Stomach (tissue), 9 donors: Measurements from ENCODE around the gene TBX10. TPM values are rescaled to one million over a fixed set of nuclear protein-coding genes. Genes with fewer than 3 reads are reported as not detected.
"Not testable (repeated sequence)": the region's sequence is repeated elsewhere in the genome, so short reads cannot be mapped to it uniquely, and the experiment has no call there.

ENCODE experiments used
- DNase-seq, 2 donors: peaks; one replicate each; pipeline versions ENCODE4 v3.0.0 to v3.0.0-alpha.2; 2013 to 2019
- H3K27ac ChIP-seq, 5 donors: fragments of 200-600 bp in 4 of 5; sonication (generic) in 4 of 5; one replicate each; pipeline ENCODE4 v1.5.1; 2013 to 2019; ENCODE audit warnings: mild to moderate bottlenecking in 1 of 5, moderate library complexity in 1 of 5
- H3K27me3 ChIP-seq, 3 donors: fragments of 200-600 bp; sonication (generic); one replicate each; pipeline ENCODE4 v1.5.1; 2017 to 2019; ENCODE audit warnings: mixed run types in 1 of 3
- H3K36me3 ChIP-seq, 4 donors: fragments of 200-600 bp; sonication (generic); 1 replicate in 3 of 4; 2 replicates in 1 of 4; pipeline ENCODE4 v1.5.1; 2016 to 2019
- H3K4me1 ChIP-seq, 4 donors: fragments of 200-600 bp; sonication (generic); one replicate each; pipeline ENCODE4 v1.5.1; 2016 to 2019
- H3K4me3 ChIP-seq, 4 donors: fragments of 200-600 bp; sonication (generic) in 3 of 4; one replicate each; pipeline ENCODE4 v1.5.1; 2016 to 2019; ENCODE audit warnings: mild to moderate bottlenecking in 1 of 4
- H3K9me3 ChIP-seq, 4 donors: fragments of 200-600 bp; sonication (generic); one replicate each; pipeline ENCODE4 v1.5.1; 2016 to 2019
- EP300 ChIP-seq: sonication (generic); formaldehyde crosslinking; IDR thresholded peaks from one replicate; pipeline ENCODE4 v1.6.1; 2017; ENCODE audit warnings: antibody characterized with exemption
- POLR2A ChIP-seq, 4 donors: fragments of 450-650 bp; IDR thresholded peaks; one replicate each; pipeline ENCODE4 v1.6.1; 2016; ENCODE audit warnings: antibody characterized with exemption in 4 of 4, control low read depth in 2 of 4, mild to moderate bottlenecking in 1 of 4, moderate library complexity in 1 of 4
- POLR2AphosphoS5 ChIP-seq, 3 donors: sonication (generic); formaldehyde crosslinking; IDR thresholded peaks; one replicate each; pipeline ENCODE4 v1.6.1; 2016; ENCODE audit warnings: antibody characterized with exemption in 3 of 3
- WGBS, 5 donors: extraction: QIAGEN DNeasy Blood & Tissue Kit in 3 of 5; methylation state at CpG; one replicate each; pipeline versions ENCODE4 v1.1.5 to v1.1.7; 2013 to 2018; 5-methylcytosine and 5-hydroxymethylcytosine counted together
- intact Hi-C: fragments of 100-400 bp; cut with DNase I; formaldehyde crosslinking; loops from one replicate; pipeline ENCODE4 v1.15.1; 2023; ENCODE audit warnings: low total_unique reads
- polyA plus RNA-seq, 3 donors: library from polyadenylated mRNA; stranded (reverse); fragments of 200-250 nt; gene quantifications; one replicate each; pipeline ENCODE4 v1.2.3, GENCODE V29; 2013
- total RNA-seq, 5 donors: library from RNA; depleted of rRNA; stranded (reverse); fragments of >200 nt; gene quantifications; one replicate each; pipeline versions ENCODE4 v1.1.0 to v1.2.3, GENCODE V29; 2014 to 2016
- TF ChIP-seq, protein P1 (sequence below), 7 experiments: fragments of 450-650 bp in 4 of 7; fragments of 200-600 bp in 3 of 7; sonication (generic) in 3 of 7; IDR thresholded peaks; one replicate each; pipeline ENCODE4 v1.5.1; 2016 to 2019; ENCODE audit warnings: antibody characterized with exemption in 7 of 7, control low read depth in 2 of 7, mild to moderate bottlenecking in 1 of 7
- donor health status: healthy with polysubstance abuse.
- donor health status: Bipolar disorder and iron deficiency.
- donor health status: healthy.

Gene TBX10
- total and polyA plus RNA-seq, 8 donors = not detected

DNA sequence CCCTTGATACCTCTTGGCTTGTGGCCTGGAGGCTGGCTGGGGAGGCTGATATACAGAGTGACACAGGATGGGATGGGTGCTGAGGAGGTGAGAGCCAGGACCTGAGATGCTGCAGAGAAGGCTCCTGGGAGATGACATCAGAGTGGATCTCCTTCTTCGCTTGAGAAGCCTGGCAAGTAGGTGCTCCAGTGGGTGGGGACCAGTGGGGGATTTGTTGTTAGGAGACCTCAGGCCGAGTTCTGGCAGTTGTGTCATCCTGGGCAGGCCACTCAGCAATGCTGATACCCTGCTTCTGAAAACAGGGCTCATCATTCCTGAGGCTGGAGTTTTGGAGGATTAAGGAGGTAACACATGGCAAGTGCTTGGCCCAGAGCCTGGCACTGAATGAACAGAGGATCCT lies 34.7 kb downstream of the TBX10 start:
- 77 to 93% (median 90%) methylated on average over 2 of the region's 2 CpGs for WGBS, 5 donors
- peaks cover 16 to 41% (median 27%) of the 10 kb centered on the region in 4 donors for H3K4me1 ChIP-seq
- DNase-seq = no peak
- peaks cover 11 to 16% (median 15%) of the 10 kb centered on the region in 4 donors for H3K36me3 ChIP-seq
- H3K4me3 ChIP-seq = no peak overlapping the region
- H3K27ac ChIP-seq = no peak overlapping the region
- H3K9me3 ChIP-seq = no peaks in the 10 kb centered on the region
- H3K27me3 ChIP-seq = no peaks in the 10 kb centered on the region
- intact Hi-C loops = no loop called here
- TF ChIP-seq, protein P1, sequence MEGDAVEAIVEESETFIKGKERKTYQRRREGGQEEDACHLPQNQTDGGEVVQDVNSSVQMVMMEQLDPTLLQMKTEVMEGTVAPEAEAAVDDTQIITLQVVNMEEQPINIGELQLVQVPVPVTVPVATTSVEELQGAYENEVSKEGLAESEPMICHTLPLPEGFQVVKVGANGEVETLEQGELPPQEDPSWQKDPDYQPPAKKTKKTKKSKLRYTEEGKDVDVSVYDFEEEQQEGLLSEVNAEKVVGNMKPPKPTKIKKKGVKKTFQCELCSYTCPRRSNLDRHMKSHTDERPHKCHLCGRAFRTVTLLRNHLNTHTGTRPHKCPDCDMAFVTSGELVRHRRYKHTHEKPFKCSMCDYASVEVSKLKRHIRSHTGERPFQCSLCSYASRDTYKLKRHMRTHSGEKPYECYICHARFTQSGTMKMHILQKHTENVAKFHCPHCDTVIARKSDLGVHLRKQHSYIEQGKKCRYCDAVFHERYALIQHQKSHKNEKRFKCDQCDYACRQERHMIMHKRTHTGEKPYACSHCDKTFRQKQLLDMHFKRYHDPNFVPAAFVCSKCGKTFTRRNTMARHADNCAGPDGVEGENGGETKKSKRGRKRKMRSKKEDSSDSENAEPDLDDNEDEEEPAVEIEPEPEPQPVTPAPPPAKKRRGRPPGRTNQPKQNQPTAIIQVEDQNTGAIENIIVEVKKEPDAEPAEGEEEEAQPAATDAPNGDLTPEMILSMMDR (IDR thresholded peaks at IDR 0.05) = no peak
- TF ChIP-seq POLR2A (IDR thresholded peaks at IDR 0.05) (no peak), POLR2AphosphoS5 (IDR thresholded peaks at IDR 0.05) (no peak), EP300 (no peak)

DNA sequence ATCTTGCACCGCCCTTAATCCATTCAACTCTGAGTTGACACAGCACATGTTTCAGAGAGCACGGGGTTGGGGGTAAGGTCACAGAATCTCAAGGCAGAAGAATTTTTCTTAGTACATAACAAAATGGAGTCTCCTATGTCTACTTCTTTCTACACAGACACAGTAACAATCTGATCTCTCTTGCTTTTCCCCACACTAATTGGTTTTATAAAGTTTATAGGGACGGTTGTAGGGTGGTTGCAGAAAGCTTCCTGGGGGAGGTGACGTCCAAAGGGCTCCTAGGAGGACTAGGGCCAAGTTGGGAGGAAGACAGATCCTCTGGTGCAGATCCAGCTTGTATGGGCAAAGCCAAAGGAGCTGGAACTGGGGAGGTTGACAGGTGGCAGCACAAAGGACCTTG lies 35.4 kb downstream of the TBX10 start:
- 64 to 75% (median 73%) methylated on average over 2 to 3 of the region's 4 CpGs for WGBS, 5 donors
- H3K27me3 ChIP-seq, H3K4me3 ChIP-seq, H3K27ac ChIP-seq, H3K9me3 ChIP-seq, intact Hi-C loops, H3K36me3 ChIP-seq, DNase-seq: not testable (repeated sequence)
- peaks cover 16 to 40% (median 27%) of the 10 kb centered on the region in 4 donors for H3K4me1 ChIP-seq

DNA sequence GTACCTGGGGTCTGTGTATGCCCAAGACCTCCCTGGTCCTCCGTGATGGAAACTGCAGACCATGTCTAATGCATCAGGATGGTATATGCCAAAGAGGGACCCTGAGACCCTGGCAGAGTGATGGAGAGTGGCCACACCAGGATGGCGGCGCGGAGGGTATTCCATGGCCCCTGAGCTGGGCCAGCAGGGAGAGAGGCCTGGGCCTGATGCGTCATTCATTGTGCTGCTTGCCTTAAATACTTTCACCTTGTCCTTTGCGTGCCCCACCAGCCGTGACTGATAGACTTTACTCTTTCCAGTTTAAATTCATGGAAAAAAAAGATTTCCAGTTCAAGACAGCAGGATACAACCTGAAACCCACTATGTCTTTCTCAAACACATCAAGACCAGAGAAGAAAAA lies 38.5 kb downstream of the TBX10 start:
- no peaks in the 10 kb centered on the region for H3K36me3 ChIP-seq
- no peaks in the 10 kb centered on the region for H3K27me3 ChIP-seq
- no peak overlapping the region for H3K4me3 ChIP-seq
- peaks cover 2 to 14% (median 4%) of the 10 kb centered on the region in 4 donors for H3K4me1 ChIP-seq
- no peak for TF ChIP-seq POLR2A (IDR thresholded peaks at IDR 0.05)
- TF ChIP-seq POLR2AphosphoS5 (IDR thresholded peaks at IDR 0.05) = no peak
- no peak for TF ChIP-seq EP300
- TF ChIP-seq, protein P1 (IDR thresholded peaks at IDR 0.05) = no peak
- no peak overlapping the region for H3K27ac ChIP-seq
- DNase-seq = no peak
- no peaks in the 10 kb centered on the region for H3K9me3 ChIP-seq
- intact Hi-C loops = no loop called here
- 88 to 96% (median 95%) methylated on average over 7 of the region's 7 CpGs for WGBS, 5 donors

DNA sequence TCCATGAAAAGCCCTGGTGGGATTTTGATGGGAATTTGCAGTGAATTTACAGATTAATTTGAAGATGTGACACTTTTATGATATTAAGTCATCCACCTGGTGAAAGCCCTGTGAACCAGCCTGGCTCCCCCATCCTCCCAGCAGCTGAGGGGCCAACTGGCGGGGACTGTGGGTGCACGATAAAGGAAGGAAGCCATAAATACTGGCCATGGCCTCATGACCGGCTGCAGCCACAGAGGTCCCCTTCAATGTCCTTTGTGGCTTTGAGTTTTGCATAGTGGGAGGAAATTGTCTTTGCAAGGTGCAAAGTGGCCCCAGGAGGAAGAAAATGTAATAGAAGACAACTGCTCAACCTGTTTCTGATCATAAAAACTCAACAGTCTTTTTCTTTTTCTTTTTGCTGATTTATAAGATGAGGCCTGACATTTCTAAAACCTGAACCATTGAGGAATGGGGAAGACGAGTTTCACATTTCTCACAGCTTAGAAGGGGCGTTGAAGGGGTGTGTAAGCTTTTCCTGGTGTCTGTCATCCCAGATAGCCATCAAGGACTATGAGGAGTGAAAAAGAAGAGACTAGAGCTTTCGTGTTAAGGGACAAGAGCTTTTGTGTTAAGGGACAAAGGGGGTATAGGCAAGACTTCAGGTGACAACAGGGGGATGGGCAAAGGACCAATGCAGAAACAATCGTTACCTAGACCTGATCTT lies 39.1 kb downstream of the TBX10 start:
- Histone ChIP-seq H3K4me1 (peaks cover 0 to 8% (median 0%) of the 10 kb centered on the region in 4 donors), H3K27me3 (no peaks in the 10 kb centered on the region), H3K36me3 (no peaks in the 10 kb centered on the region), H3K4me3 (no peak overlapping the region), H3K27ac (no peak overlapping the region), H3K9me3 (no peaks in the 10 kb centered on the region)
- 59 to 72% (median 61%) methylated on average over 7 of the region's 7 CpGs for WGBS, 5 donors
- no peak for TF ChIP-seq POLR2AphosphoS5 (IDR thresholded peaks at IDR 0.05)
- TF ChIP-seq EP300 = no peak
- no peak for TF ChIP-seq POLR2A (IDR thresholded peaks at IDR 0.05)
- TF ChIP-seq, protein P1 (IDR thresholded peaks at IDR 0.05) = no peak
- intact Hi-C loops = no loop called here
- no peak for DNase-seq

DNA sequence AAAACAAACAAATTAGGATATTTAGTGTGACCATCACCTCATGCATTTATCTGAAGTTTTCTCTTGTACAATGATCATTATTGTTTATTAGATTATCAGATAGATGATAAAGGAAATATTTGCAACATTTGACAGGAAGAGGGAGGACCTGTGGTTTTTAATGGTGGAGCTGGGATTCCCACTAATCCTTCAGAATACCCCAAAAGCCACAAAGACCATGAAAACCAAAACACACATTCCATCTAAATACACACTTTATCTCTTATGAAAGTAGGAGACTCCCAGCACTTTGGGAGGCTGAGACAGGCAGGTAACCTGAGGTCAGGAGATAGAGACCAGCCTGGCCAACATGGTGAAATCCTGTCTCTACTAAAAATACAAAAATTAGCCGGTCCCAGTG lies 40.4 kb downstream of the TBX10 start:
- DNase-seq = no peak
- intact Hi-C loops = no loop called here
- no peak for TF ChIP-seq POLR2AphosphoS5 (IDR thresholded peaks at IDR 0.05)
- no peak for TF ChIP-seq POLR2A (IDR thresholded peaks at IDR 0.05)
- TF ChIP-seq, protein P1 (IDR thresholded peaks at IDR 0.05) = no peak
- no peak for TF ChIP-seq EP300
- Histone ChIP-seq H3K27me3 (no peaks in the 10 kb centered on the region), H3K36me3 (no peaks in the 10 kb centered on the region), H3K4me1 (no peaks in the 10 kb centered on the region), H3K9me3 (no peaks in the 10 kb centered on the region), H3K27ac (no peak overlapping the region), H3K4me3 (no peak overlapping the region)
- WGBS, 5 donors = 56 to 93% (median 89%) methylated on average over 1 of the region's 1 CpG

DNA sequence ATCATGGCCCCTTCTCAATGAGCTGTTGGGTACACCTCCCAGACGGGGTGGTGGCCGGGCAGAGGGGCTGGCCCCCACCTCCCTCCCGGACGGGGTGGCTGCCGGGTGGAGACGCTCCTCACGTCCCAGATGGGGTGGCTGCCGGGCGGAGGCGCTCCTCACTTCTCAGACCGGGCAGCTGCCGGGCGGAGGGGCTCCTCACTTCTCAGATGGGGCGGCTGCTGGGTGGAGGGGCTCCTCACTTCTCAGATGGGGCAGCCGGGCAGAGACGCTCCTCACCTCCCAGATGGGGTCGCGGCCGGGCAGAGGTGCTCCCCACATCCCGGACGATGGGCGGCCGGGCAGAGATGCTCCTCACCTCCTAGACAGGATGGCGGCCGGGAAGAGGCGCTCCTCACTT lies 41.6 kb downstream of the TBX10 start:
- H3K36me3 ChIP-seq, H3K9me3 ChIP-seq, DNase-seq, H3K4me3 ChIP-seq, intact Hi-C loops, H3K27me3 ChIP-seq, H3K27ac ChIP-seq, H3K4me1 ChIP-seq: not testable (repeated sequence)
- 92 to 97% (median 94%) methylated on average over 5 to 26 of the region's 26 CpGs for WGBS, 5 donors

DNA sequence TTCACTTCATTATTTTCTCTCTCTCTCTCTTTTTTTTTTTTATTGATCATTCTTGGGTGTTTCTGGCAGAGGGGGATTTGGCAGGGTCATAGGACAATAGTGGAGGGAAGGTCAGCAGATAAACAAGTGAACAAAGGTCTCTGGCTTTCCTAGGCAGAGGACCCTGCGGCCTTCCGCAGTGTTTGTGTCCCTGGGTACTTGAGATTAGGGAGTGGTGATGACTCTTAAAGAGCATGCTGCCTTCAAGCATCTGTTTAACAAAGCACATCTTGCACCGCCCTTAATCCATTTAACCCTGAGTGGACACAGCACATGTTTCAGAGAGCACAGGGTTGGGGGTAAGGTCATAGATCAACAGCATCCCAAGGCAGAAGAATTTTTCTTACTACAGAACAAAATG lies 42.1 kb downstream of the TBX10 start:
- DNase-seq, H3K27me3 ChIP-seq, H3K9me3 ChIP-seq, H3K27ac ChIP-seq, intact Hi-C loops, H3K4me3 ChIP-seq, H3K4me1 ChIP-seq, H3K36me3 ChIP-seq: not testable (repeated sequence)
- WGBS, 5 donors = 79 to 100% methylated on average over 2 of the region's 3 CpGs; no CpG with 5 or more reads in 3 of the 5 donors
